ENCODE measurements around the gene MNAT1. TPM values are rescaled to one million over a fixed set of nuclear protein-coding genes. Genes with fewer than 3 reads are reported as not detected.
"Not testable (repeated sequence)": the region's sequence is repeated elsewhere in the genome, so short reads cannot be mapped to it uniquely, and the experiment has no call there.

MNAT1 gene
- total RNA-seq, 4 donors from 2014 or later, result 8.4 to 25.4 (median 16.7) TPM

DNA sequence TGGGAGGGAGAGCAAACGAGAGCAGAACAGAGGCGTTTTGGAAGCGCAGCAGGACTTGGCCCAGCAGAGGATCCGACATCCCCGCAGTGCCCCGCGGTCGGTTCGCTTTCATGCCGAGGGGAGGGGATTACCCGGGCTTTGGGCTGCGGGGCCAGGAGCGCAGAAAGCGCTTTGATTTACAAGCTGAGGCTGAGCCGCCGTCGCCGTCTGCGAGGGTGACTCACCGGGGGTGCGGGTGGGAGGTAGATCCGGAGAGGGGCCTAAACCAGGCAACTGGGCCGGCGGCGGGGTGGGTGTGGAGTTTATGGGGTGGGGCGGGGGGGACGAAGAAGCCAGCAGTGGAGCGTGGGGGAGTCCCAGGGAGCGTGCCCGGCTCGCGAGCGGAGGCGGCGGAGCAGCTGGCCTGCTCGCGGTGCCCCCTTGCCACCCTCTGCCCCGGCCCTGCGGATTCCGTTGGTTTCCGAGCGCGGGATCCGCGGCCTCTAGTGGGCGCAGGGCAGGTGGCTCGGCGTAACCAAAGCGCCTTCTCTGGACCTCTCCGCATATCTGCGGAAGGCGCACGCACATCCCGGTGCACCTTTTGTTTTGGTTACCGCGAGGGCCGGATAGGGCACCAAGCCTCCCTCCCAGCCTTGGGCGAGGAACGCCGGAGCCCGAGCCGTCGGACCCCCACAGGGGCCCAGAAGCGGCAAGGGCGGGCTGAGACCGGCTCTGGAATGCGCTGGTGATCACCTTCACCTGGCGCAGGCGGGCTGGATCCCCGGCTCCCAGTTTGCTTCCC is 13.0 kb upstream of the MNAT1 start:
- DNase-seq (ENCODE audit: low spot score in 2 of 2), result peak in 1 of 2 donors; percentile 83
- intact Hi-C loops (cut with DNase I; ENCODE audit: low total_unique reads), result no loop called here

GRCh38 chr14:60722107-60722356 is 12.5 kb upstream of the MNAT1 start:
- H3K4me3 ChIP-seq (ENCODE audit: low read depth, poor library complexity, severe bottlenecking), result peak overlapping the region; percentile 51
- TF ChIP-seq CTCF (IDR thresholded peaks at IDR 0.05), result no peak
- TF ChIP-seq POLR2A (IDR thresholded peaks at IDR 0.05), result no peak
- DNase-seq (ENCODE audit: low spot score in 2 of 2), result no peak
- intact Hi-C loops (cut with DNase I; ENCODE audit: low total_unique reads), result no loop called here
- WGBS, 2 donors, result 0 to 1% methylated on average over 11 of the region's 11 CpGs

More for the DNA sequence above, 13.0 kb upstream of the MNAT1 start:
- 7 to 8% methylated on average over 40 of the region's 70 CpGs for WGBS, 2 donors
- H3K4me3 ChIP-seq (ENCODE audit: low read depth, poor library complexity, severe bottlenecking), result no peak overlapping the region
- TF ChIP-seq CTCF (IDR thresholded peaks at IDR 0.05), result no peak

DNA sequence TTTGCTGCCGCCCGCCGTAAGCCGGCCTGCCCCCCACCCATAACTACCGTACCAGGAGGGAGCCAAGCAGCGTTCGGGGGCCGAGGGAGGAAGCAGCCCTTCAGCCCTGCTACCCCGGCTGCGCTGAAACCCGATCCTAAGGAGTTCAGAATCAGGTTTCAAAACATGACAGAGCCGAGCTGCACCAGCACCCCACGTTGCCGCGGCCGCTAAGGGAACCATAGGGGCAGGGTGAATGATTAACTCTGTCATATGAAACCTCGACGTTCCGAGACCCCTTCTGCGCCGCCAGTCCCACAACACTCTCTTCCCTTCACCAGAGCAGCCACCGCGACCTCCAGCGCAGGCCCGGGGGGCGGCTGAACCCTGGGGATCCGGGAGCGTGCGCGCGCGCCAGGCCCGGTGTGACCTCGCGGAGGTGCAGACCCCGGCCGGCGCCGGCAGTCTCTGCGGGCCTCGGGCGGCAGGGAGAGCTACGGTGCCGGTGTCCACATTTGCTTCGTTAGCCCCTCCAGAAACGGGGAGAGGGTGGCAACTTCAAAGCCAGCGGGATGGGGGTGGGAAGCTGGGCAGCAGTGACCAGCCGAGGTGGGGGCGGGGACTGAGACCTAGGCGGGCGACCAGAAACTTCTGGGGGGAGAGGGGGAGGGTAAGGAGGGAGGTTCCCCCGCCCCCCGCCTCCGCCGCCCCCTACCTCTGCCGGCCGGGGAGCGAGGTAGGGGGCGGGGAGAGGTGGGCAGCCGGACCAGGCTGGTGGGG is 12.0 kb upstream of the MNAT1 start:
- intact Hi-C loops (cut with DNase I; ENCODE audit: low total_unique reads), result no loop called here
- peak in 1 of 2 donors; percentile 84 for DNase-seq (ENCODE audit: low spot score in 2 of 2)
- TF ChIP-seq CTCF (IDR thresholded peaks at IDR 0.05), result no peak
- TF ChIP-seq POLR2A (IDR thresholded peaks at IDR 0.05), result no peak
- H3K4me3 ChIP-seq (ENCODE audit: low read depth, poor library complexity, severe bottlenecking), result peak overlapping the region; percentile 51
- 0 to 1% methylated on average over 45 of the region's 60 CpGs for WGBS, 2 donors

DNA sequence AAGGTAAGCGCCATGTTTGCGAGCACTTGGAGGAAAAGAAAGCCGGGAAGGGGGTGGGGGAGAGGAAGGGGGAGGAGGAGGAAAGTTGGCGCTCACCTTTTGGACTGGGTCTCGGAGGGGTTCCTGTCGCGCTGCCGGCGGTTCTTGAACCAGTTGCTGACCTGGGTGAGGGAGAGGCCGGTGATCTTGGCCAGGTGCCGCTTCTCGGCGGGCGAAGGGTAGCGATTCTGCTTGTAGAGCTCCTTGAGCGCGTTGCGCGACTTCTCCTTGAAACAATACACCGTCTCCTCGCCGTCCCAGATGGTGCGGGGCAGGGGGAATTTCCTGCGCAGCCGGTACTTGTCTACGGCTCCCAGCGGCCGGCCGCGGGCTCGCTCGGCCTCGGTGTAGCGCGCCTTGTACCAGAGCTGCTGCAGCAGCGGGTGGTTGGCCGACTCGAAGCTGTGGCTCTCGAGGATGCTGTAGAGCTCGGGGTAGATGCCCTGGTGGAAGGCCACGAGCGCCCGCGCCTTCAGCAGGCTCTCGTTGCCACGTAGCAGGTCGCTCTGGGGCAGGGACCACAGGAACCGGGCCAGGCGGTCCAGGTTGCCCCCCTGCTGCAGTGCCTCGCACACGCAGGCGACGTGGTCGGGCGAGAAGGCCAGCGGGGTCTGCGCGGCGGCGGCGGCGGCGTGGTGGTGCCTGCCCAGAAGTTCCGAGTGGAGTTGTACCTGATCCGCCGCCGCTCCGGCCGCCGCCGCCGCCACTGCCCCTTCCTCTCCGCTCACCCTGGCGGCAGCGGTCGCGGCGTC is 11.2 kb upstream of the MNAT1 start:
- intact Hi-C loops (cut with DNase I; ENCODE audit: low total_unique reads), result no loop called here
- DNase-seq (ENCODE audit: low spot score in 2 of 2), result peak in 1 of 2 donors; percentile 86
- TF ChIP-seq CTCF (IDR thresholded peaks at IDR 0.05) (no peak), POLR2A (IDR thresholded peaks at IDR 0.05) (no peak)
- 0 to 1% methylated on average over 45 to 61 of the region's 78 CpGs for WGBS, 2 donors
- H3K4me3 ChIP-seq (ENCODE audit: low read depth, poor library complexity, severe bottlenecking), result peak overlapping the region; percentile 51

- peak within 1 kb of the TSS; percentile 51 for H3K4me3 ChIP-seq (ENCODE audit: low read depth, poor library complexity, severe bottlenecking)
- intact Hi-C loops (cut with DNase I; ENCODE audit: low total_unique reads), result no loop called here
- TF ChIP-seq POLR2A (IDR thresholded peaks at IDR 0.05) (no peak), CTCF (IDR thresholded peaks at IDR 0.05) (no peak)
- DNase-seq (ENCODE audit: low spot score in 2 of 2), result peak; percentile 30 to 87
- WGBS, 2 donors, result 5% methylated on average over 36 of the region's 36 CpGs
These were observed 10.5 kb upstream of the MNAT1 start, which contains the start of gene SIX4 for GRCh38 chr14:60723907-60724618. Gene SIX4 (minus strand): TSS chr14:60724351. CDS start chr14:60724074, 277 bp downstream.

GRCh38 chr14:60731291-60731690 is 3.3 kb upstream of the MNAT1 start:
- DNase-seq (ENCODE audit: low spot score in 2 of 2); intact Hi-C loops (cut with DNase I; ENCODE audit: low total_unique reads); H3K4me3 ChIP-seq (ENCODE audit: low read depth, poor library complexity, severe bottlenecking): not testable (repeated sequence)
- WGBS, 2 donors, result 94 to 97% methylated on average over 5 of the region's 5 CpGs

All from lower leg skin (tissue), 4 donors.